Measurements from ENCODE around the gene LRFN2.

- TF ChIP-seq CTCF (IDR thresholded peaks at IDR 0.05) = no peak
- no peak for TF ChIP-seq POLR2A (IDR thresholded peaks at IDR 0.05)
Observed at GRCh38 chr6:40500227-40500626, 86.9 kb downstream of the LRFN2 start.
